ENCODE results near the gene SERPINA4.

Gene SERPINA4

GRCh38 chr14:94582851-94583250 is 21.6 kb downstream of the SERPINA4 start:
- Histone ChIP-seq H3K4me3 (ENCODE audit: low read length) (no peak overlapping the region), H3K27ac (ENCODE audit: low read depth, low read length) (no peak overlapping the region), H3K27me3 (ENCODE audit: insufficient read depth, low read length) (no peaks in the 10 kb centered on the region), H3K36me3 (ENCODE audit: insufficient read depth, low read length) (no peaks in the 10 kb centered on the region), H3K9me3 (ENCODE audit: insufficient read depth, low read depth, low read length) (peaks cover 10% of the 10 kb centered on the region; the same call in 1 of the 2 replicates), H3K9ac (ENCODE audit: low read depth, low read length) (no peak overlapping the region), H3K4me1 (ENCODE audit: insufficient read depth, low read length) (no peaks in the 10 kb centered on the region)
- WGBS, result 92% methylated on average over 3 of the region's 3 CpGs

DNA sequence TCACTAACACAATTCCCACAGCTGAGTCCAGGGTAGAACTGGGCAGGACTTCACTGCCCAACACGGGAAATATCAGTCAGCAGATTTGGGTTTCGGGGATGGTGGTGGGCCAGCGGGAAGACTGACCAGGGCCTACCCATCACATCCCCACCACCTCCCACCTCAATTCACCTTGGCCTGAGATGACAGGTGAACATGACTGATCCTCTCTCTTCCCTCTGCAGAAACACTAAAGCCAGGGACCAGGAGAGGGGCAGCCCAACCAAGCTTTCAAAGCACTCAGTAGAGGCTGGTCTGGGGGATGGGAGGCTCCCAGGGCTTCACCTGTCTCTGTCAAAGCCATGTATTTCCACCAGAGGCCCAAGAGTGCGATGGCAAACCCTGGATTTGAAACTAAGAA is 22.3 kb downstream of the SERPINA4 start:
- H3K27me3 ChIP-seq (ENCODE audit: insufficient read depth, low read length), result no peaks in the 10 kb centered on the region
- H3K4me1 ChIP-seq (ENCODE audit: insufficient read depth, low read length), result no peaks in the 10 kb centered on the region
- H3K4me3 ChIP-seq (ENCODE audit: low read length), result no peak overlapping the region
- H3K9ac ChIP-seq (ENCODE audit: low read depth, low read length), result no peak overlapping the region
- H3K9me3 ChIP-seq (ENCODE audit: insufficient read depth, low read depth, low read length), result peaks cover 10% of the 10 kb centered on the region; the same call in 1 of the 2 replicates
- H3K27ac ChIP-seq (ENCODE audit: low read depth, low read length), result no peak overlapping the region
- 97% methylated on average over 4 of the region's 4 CpGs for WGBS
- H3K36me3 ChIP-seq (ENCODE audit: insufficient read depth, low read length), result no peaks in the 10 kb centered on the region

DNA sequence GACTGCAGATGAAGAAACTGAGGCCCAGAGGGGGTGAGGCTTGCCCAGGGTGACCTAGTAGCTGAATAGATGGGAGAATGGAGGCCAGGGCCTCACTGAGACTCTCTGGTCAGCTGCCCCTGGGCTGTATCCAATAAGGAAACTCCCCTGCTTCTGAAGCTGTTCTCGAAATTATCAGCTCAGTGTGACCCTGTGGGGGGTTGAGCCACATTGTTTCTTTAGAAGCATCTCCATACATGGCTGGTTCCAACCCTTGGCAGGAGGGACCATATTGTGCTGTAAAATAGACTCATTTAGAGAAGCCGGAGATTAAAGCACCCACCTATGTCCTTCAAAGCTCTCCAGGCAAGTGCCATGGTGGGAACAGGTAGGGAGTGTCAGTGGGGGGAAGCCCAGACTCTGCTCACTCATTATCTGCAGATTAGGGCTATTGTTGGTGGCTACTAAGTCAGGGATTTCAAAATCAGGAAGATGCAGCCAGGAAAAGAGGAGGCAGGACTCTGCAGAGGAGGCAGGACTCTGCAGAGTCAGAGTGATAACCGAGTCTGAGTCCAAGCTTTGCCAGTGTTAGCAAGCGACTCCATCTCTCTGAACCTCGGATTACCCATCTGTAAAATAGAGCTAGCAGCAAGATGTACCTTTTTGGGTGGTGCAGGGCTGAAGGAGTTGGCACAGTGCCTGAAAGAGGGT is 23.5 kb downstream of the SERPINA4 start:
- Histone ChIP-seq H3K9me3 (ENCODE audit: insufficient read depth, low read depth, low read length) (peaks cover 10% of the 10 kb centered on the region; the same call in 1 of the 2 replicates), H3K4me1 (ENCODE audit: insufficient read depth, low read length) (no peaks in the 10 kb centered on the region), H3K27me3 (ENCODE audit: insufficient read depth, low read length) (no peaks in the 10 kb centered on the region), H3K36me3 (ENCODE audit: insufficient read depth, low read length) (no peaks in the 10 kb centered on the region), H3K9ac (ENCODE audit: low read depth, low read length) (no peak overlapping the region), H3K27ac (ENCODE audit: low read depth, low read length) (no peak overlapping the region), H3K4me3 (ENCODE audit: low read length) (no peak overlapping the region)
- 63% methylated on average over 5 of the region's 5 CpGs for WGBS

DNA sequence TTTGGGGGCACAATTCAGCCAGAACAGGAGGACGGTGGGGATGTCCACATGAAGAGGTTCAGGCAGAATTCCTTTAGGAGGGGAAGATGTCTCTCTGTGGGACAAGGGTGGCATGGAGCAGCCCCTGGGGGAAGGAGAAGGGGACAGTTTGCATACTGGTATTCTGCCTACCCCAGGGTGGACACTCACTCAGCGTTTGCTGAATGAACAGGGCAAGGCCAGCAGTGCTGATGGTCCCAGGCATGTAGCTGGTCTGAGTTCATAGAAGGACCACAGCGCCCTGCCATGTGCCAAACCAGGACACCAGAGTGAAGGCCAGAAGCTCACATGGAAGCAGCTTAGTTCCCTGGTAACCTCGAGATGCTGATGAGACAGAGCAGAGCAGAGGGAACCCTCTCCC is 25.4 kb downstream of the SERPINA4 start:
- H3K36me3 ChIP-seq (ENCODE audit: insufficient read depth, low read length), result no peaks in the 10 kb centered on the region
- peaks cover 10% of the 10 kb centered on the region; the same call in 1 of the 2 replicates for H3K9me3 ChIP-seq (ENCODE audit: insufficient read depth, low read depth, low read length)
- no peak overlapping the region for H3K9ac ChIP-seq (ENCODE audit: low read depth, low read length)
- H3K4me1 ChIP-seq (ENCODE audit: insufficient read depth, low read length), result no peaks in the 10 kb centered on the region
- no peak overlapping the region for H3K4me3 ChIP-seq (ENCODE audit: low read length)
- H3K27ac ChIP-seq (ENCODE audit: low read depth, low read length), result no peak overlapping the region
- WGBS, result 89% methylated on average over 4 of the region's 4 CpGs
- H3K27me3 ChIP-seq (ENCODE audit: insufficient read depth, low read length), result no peaks in the 10 kb centered on the region

- WGBS, result 93% methylated on average over 4 of the region's 4 CpGs
- Histone ChIP-seq H3K27ac (ENCODE audit: low read depth, low read length) (no peak overlapping the region), H3K4me1 (ENCODE audit: insufficient read depth, low read length) (no peaks in the 10 kb centered on the region), H3K27me3 (ENCODE audit: insufficient read depth, low read length) (no peaks in the 10 kb centered on the region), H3K9me3 (ENCODE audit: insufficient read depth, low read depth, low read length) (peaks cover 7% of the 10 kb centered on the region; the same call in 1 of the 2 replicates), H3K9ac (ENCODE audit: low read depth, low read length) (no peak overlapping the region), H3K4me3 (ENCODE audit: low read length) (no peak overlapping the region), H3K36me3 (ENCODE audit: insufficient read depth, low read length) (no peaks in the 10 kb centered on the region)
Measured at GRCh38 chr14:94588311-94588710, 27.1 kb downstream of the SERPINA4 start.

DNA sequence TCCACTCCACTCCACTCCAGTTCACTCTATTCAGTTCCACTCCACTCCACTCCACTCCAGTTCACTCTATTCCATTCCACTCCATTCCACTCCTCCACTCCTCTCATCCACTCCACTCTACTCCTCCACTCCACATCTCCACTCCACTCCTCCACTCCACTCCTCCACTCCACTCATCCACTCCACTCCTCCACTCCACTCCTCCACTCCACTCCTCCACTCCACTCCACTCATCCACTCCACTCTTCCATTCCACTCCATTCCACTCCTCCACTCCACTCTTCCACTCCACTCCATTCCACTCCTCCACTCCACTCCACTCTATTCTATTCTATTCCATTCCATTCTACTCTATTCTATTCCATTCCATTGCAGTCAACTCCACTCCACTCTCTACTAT is 29.8 kb downstream of the SERPINA4 start:
- Histone ChIP-seq H3K36me3 (ENCODE audit: insufficient read depth, low read length) (no peaks in the 10 kb centered on the region), H3K4me3 (ENCODE audit: low read length) (no peak overlapping the region), H3K27ac (ENCODE audit: low read depth, low read length) (no peak overlapping the region), H3K9me3 (ENCODE audit: insufficient read depth, low read depth, low read length) (no peaks in the 10 kb centered on the region), H3K27me3 (ENCODE audit: insufficient read depth, low read length) (no peaks in the 10 kb centered on the region), H3K4me1 (ENCODE audit: insufficient read depth, low read length) (no peaks in the 10 kb centered on the region), H3K9ac (ENCODE audit: low read depth, low read length) (no peak overlapping the region)

- H3K9me3 ChIP-seq (ENCODE audit: insufficient read depth, low read depth, low read length), result no peaks in the 10 kb centered on the region
- H3K9ac ChIP-seq (ENCODE audit: low read depth, low read length), result no peak overlapping the region
- H3K27ac ChIP-seq (ENCODE audit: low read depth, low read length), result no peak overlapping the region
- no peak overlapping the region for H3K4me3 ChIP-seq (ENCODE audit: low read length)
- H3K27me3 ChIP-seq (ENCODE audit: insufficient read depth, low read length), result no peaks in the 10 kb centered on the region
- WGBS, result 95% methylated on average over 8 of the region's 8 CpGs
- no peaks in the 10 kb centered on the region for H3K36me3 ChIP-seq (ENCODE audit: insufficient read depth, low read length)
- no peaks in the 10 kb centered on the region for H3K4me1 ChIP-seq (ENCODE audit: insufficient read depth, low read length)
Measured at GRCh38 chr14:94591871-94592270, 30.6 kb downstream of the SERPINA4 start.

GRCh38 chr14:94592457-94592856 is 31.2 kb downstream of the SERPINA4 start:
- H3K27me3 ChIP-seq (ENCODE audit: insufficient read depth, low read length), result no peaks in the 10 kb centered on the region
- H3K4me1 ChIP-seq (ENCODE audit: insufficient read depth, low read length), result no peaks in the 10 kb centered on the region
- no peak overlapping the region for H3K9ac ChIP-seq (ENCODE audit: low read depth, low read length)
- H3K27ac ChIP-seq (ENCODE audit: low read depth, low read length), result no peak overlapping the region
- H3K36me3 ChIP-seq (ENCODE audit: insufficient read depth, low read length), result no peaks in the 10 kb centered on the region
- no peak overlapping the region for H3K4me3 ChIP-seq (ENCODE audit: low read length)
- no peaks in the 10 kb centered on the region for H3K9me3 ChIP-seq (ENCODE audit: insufficient read depth, low read depth, low read length)

GRCh38 chr14:94593376-94593748 is 32.1 kb downstream of the SERPINA4 start:
- H3K4me1 ChIP-seq (ENCODE audit: insufficient read depth, low read length), result no peaks in the 10 kb centered on the region
- WGBS, result 67% methylated on average over 3 of the region's 3 CpGs
- no peaks in the 10 kb centered on the region for H3K27me3 ChIP-seq (ENCODE audit: insufficient read depth, low read length)
- H3K27ac ChIP-seq (ENCODE audit: low read depth, low read length), result no peak overlapping the region
- H3K9me3 ChIP-seq (ENCODE audit: insufficient read depth, low read depth, low read length), result no peaks in the 10 kb centered on the region
- H3K4me3 ChIP-seq (ENCODE audit: low read length), result no peak overlapping the region
- no peak overlapping the region for H3K9ac ChIP-seq (ENCODE audit: low read depth, low read length)
- H3K36me3 ChIP-seq (ENCODE audit: insufficient read depth, low read length), result no peaks in the 10 kb centered on the region

- Histone ChIP-seq H3K4me1 (ENCODE audit: insufficient read depth, low read length) (peaks cover 4% of the 10 kb centered on the region; the same call in 1 of the 2 replicates), H3K9me3 (ENCODE audit: insufficient read depth, low read depth, low read length) (no peaks in the 10 kb centered on the region), H3K27me3 (ENCODE audit: insufficient read depth, low read length) (no peaks in the 10 kb centered on the region), H3K36me3 (ENCODE audit: insufficient read depth, low read length) (no peaks in the 10 kb centered on the region), H3K27ac (ENCODE audit: low read depth, low read length) (no peak overlapping the region), H3K4me3 (ENCODE audit: low read length) (no peak overlapping the region), H3K9ac (ENCODE audit: low read depth, low read length) (no peak overlapping the region)
- WGBS, result 93% methylated on average over 4 of the region's 4 CpGs
Measured at GRCh38 chr14:94593749-94594431, 32.6 kb downstream of the SERPINA4 start.

DNA sequence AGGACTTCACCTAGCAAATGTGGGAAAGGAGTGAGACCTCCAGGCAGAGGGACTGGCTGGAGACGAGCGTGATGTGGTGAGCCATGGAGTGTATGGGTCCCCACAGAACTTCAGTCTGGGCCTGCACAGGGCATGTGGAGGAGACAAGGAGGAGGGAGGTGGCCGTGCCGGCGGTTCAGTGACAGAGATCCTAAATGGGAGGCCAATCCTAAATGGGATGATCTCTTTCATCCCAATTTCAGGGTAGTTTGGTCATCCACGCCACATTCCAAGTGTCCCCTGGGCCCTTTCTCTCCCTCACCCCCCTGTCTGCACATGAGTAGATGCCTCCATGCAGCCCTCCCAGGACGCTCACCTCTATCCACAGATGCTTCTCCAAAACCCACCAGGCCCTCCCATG is 33.2 kb downstream of the SERPINA4 start:
- Histone ChIP-seq H3K36me3 (ENCODE audit: insufficient read depth, low read length) (no peaks in the 10 kb centered on the region), H3K4me3 (ENCODE audit: low read length) (no peak overlapping the region), H3K27ac (ENCODE audit: low read depth, low read length) (no peak overlapping the region), H3K9ac (ENCODE audit: low read depth, low read length) (no peak overlapping the region), H3K9me3 (ENCODE audit: insufficient read depth, low read depth, low read length) (no peaks in the 10 kb centered on the region), H3K27me3 (ENCODE audit: insufficient read depth, low read length) (no peaks in the 10 kb centered on the region), H3K4me1 (ENCODE audit: insufficient read depth, low read length) (peaks cover 10% of the 10 kb centered on the region; the same call in 1 of the 2 replicates)
- WGBS, result 92% methylated on average over 7 of the region's 7 CpGs
